ENCODE data around the gene ATP6V0B. TPM values are rescaled to one million over a fixed set of nuclear protein-coding genes. Genes with fewer than 3 reads are reported as not detected.
A peak's percentile ranks its signal among the peaks of the same experiment; 100 is the strongest.

The ATP6V0B gene
- total RNA-seq, 1 donor from 2014 or later = 205 TPM

GRCh38 chr1:43978264-43978550, 3.4 kb downstream of the ATP6V0B start:
- H3K4me1 ChIP-seq = peaks cover 51% of the 10 kb centered on the region
- H3K9me3 ChIP-seq = no peaks in the 10 kb centered on the region
- H3K27ac ChIP-seq = no peak overlapping the region
- DNase-seq (no peak), ATAC-seq (no peak)
- H3K4me3 ChIP-seq = no peak overlapping the region
- H3K36me3 ChIP-seq = peaks cover 25% of the 10 kb centered on the region
- intact Hi-C loops (cut with DNase I) = no loop called here
- no peak for TF ChIP-seq CTCF (IDR thresholded peaks at IDR 0.05)
- no peaks in the 10 kb centered on the region for H3K27me3 ChIP-seq (ENCODE audit: low read depth)

- DNase-seq = no peak
- ATAC-seq = no peak
- intact Hi-C loops (cut with DNase I) = no loop called here
- peak within 1 kb of the TSS; percentile 65 for H3K27ac ChIP-seq
- no peak for TF ChIP-seq CTCF (IDR thresholded peaks at IDR 0.05)
- peak within 1 kb of the TSS; percentile 80 for H3K4me3 ChIP-seq
- H3K4me1 ChIP-seq = peaks cover 51% of the 10 kb centered on the region
- H3K36me3 ChIP-seq = peaks cover 25% of the 10 kb centered on the region
- no peaks in the 10 kb centered on the region for H3K27me3 ChIP-seq (ENCODE audit: low read depth)
- no peaks in the 10 kb centered on the region for H3K9me3 ChIP-seq
Observed at GRCh38 chr1:43978551-43979260, 3.9 kb downstream of the ATP6V0B start, which contains the start of gene B4GALT2. Gene B4GALT2, plus strand, starts transcription at chr1:43979210. Its CDS starts 1,951 bp downstream, at chr1:43981161.

- H3K4me3 ChIP-seq = peak overlapping the region; percentile 80
- peaks cover 25% of the 10 kb centered on the region for H3K36me3 ChIP-seq
- no peaks in the 10 kb centered on the region for H3K9me3 ChIP-seq
- peaks cover 47% of the 10 kb centered on the region for H3K4me1 ChIP-seq
- ATAC-seq (no peak), DNase-seq (no peak)
- no peak for TF ChIP-seq CTCF (IDR thresholded peaks at IDR 0.05)
- H3K27me3 ChIP-seq (ENCODE audit: low read depth) = no peaks in the 10 kb centered on the region
- H3K27ac ChIP-seq = peak overlapping the region; percentile 65
- intact Hi-C loops (cut with DNase I) = no loop called here
Observed at GRCh38 chr1:43979261-43979527, 4.4 kb downstream of the ATP6V0B start.

GRCh38 chr1:43979528-43980254, 4.9 kb downstream of the ATP6V0B start:
- DNase-seq (no peak), ATAC-seq (peak; percentile 9 to 34)
- Histone ChIP-seq H3K27ac (peak overlapping the region; percentile 65), H3K27me3 (ENCODE audit: low read depth) (no peaks in the 10 kb centered on the region), H3K4me3 (peak overlapping the region; percentile 80), H3K9me3 (no peaks in the 10 kb centered on the region), H3K4me1 (peaks cover 44% of the 10 kb centered on the region), H3K36me3 (peaks cover 26% of the 10 kb centered on the region)
- no peak for TF ChIP-seq CTCF (IDR thresholded peaks at IDR 0.05)
- intact Hi-C loops (cut with DNase I) = no loop called here

- no peaks in the 10 kb centered on the region for H3K27me3 ChIP-seq (ENCODE audit: low read depth)
- peak overlapping the region; percentile 65 for H3K27ac ChIP-seq
- H3K9me3 ChIP-seq = no peaks in the 10 kb centered on the region
- intact Hi-C loops (cut with DNase I) = no loop called here
- H3K4me3 ChIP-seq = peak overlapping the region; percentile 80
- peaks cover 30% of the 10 kb centered on the region for H3K36me3 ChIP-seq
- TF ChIP-seq CTCF (IDR thresholded peaks at IDR 0.05) = no peak
- no peak for DNase-seq
- peaks cover 42% of the 10 kb centered on the region for H3K4me1 ChIP-seq
- ATAC-seq = peak in 1 of 2 donors; percentile 29
Observed at GRCh38 chr1:43980255-43981134, 5.7 kb downstream of the ATP6V0B start.

All from lower lobe of right lung (tissue), 2 donors.